Esophagus muscularis mucosa (tissue), 3 donors: Measurements from ENCODE around the gene GNG5.

Source experiments
- CTCF ChIP-seq, 3 experiments: fragments of 200-600 bp in 2 of 3; fragments of 450-650 bp in 1 of 3; sonication (generic) in 2 of 3; IDR thresholded peaks; one replicate each; pipeline ENCODE4 v1.5.1; 2017 to 2019; ENCODE audit warnings: antibody characterized with exemption in 3 of 3, mild to moderate bottlenecking in 2 of 3, moderate library complexity in 1 of 3
- POLR2A ChIP-seq: fragments of 450-650 bp; IDR thresholded peaks from one replicate; pipeline ENCODE4 v1.6.1; 2017; ENCODE audit warnings: antibody characterized with exemption, moderate library complexity, mild to moderate bottlenecking, low read depth
- POLR2AphosphoS5 ChIP-seq, 2 donors: sonication (generic); formaldehyde crosslinking; IDR thresholded peaks; one replicate each; pipeline ENCODE4 v1.6.1; 2017; ENCODE audit warnings: antibody characterized with exemption in 2 of 2

GRCh38 chr1:84462118-84462517 lies 44.3 kb downstream of the GNG5 start:
- TF ChIP-seq POLR2AphosphoS5 (IDR thresholded peaks at IDR 0.05), result no peak
- no peak for TF ChIP-seq CTCF (IDR thresholded peaks at IDR 0.05)
- TF ChIP-seq POLR2A, result no peak
